Esophagus mucosa (tissue), 1 donor: ENCODE data around the gene TM9SF4. TPM values are rescaled to one million over a fixed set of nuclear protein-coding genes. Genes with fewer than 3 reads are reported as not detected.
"Not testable (repeated sequence)": the region's sequence is repeated elsewhere in the genome, so short reads cannot be mapped to it uniquely, and the experiment has no call there.

Experiments
- ATAC-seq: fragments of 200-7000 bp; cut with Tn5 transposase; one replicate; pipeline ENCODE4 v1.9.1; 2020
- total RNA-seq: library from RNA; stranded (reverse); gene quantifications from one replicate; pipeline ENCODE4 v1.2.4, GENCODE V29; 2023
- donor health status: DM: yes; HTN: yes; CAD: no.

The TM9SF4 gene
- total RNA-seq, 1 donor from 2014 or later: 42.4 TPM

- ATAC-seq: no peak
These were observed 82.4 kb downstream of the TM9SF4 start for GRCh38 chr20:32191873-32192272.

GRCh38 chr20:32192698-32193097 is 83.2 kb downstream of the TM9SF4 start:
- ATAC-seq: no peak

GRCh38 chr20:32193336-32193735 is 83.8 kb downstream of the TM9SF4 start:
- not testable (repeated sequence) for ATAC-seq

- ATAC-seq: no peak
These were observed 84.5 kb downstream of the TM9SF4 start for GRCh38 chr20:32193996-32194395.

- no peak for ATAC-seq
These were observed 86.1 kb downstream of the TM9SF4 start for GRCh38 chr20:32195581-32195980.

- not testable (repeated sequence) for ATAC-seq
These were observed 87.1 kb downstream of the TM9SF4 start for GRCh38 chr20:32196613-32197012.

GRCh38 chr20:32197136-32197535 is 87.6 kb downstream of the TM9SF4 start:
- ATAC-seq: not testable (repeated sequence)

GRCh38 chr20:32199006-32199405 is 89.5 kb downstream of the TM9SF4 start:
- no peak for ATAC-seq

- ATAC-seq: no peak
These were observed 91.9 kb downstream of the TM9SF4 start for GRCh38 chr20:32201296-32201976.

GRCh38 chr20:32201977-32202363 is 92.5 kb downstream of the TM9SF4 start:
- ATAC-seq: no peak

GRCh38 chr20:32203356-32204204 is 94.1 kb downstream of the TM9SF4 start:
- ATAC-seq: peak; percentile 72

- ATAC-seq: peak; percentile 38
These were observed 94.9 kb downstream of the TM9SF4 start for GRCh38 chr20:32204205-32205109.

GRCh38 chr20:32205110-32205842 is 95.8 kb downstream of the TM9SF4 start:
- no peak for ATAC-seq

GRCh38 chr20:32205843-32206759 is 96.6 kb downstream of the TM9SF4 start:
- no peak for ATAC-seq

GRCh38 chr20:32206760-32207625 is 97.5 kb downstream of the TM9SF4 start:
- ATAC-seq: no peak

GRCh38 chr20:32207626-32208498 is 98.3 kb downstream of the TM9SF4 start, which contains the start of the genes PLAGL2 and POFUT1:
PLAGL2 (minus strand) TSS chr20:32207743; CDS start chr20:32202178, 5,565 bp downstream.
POFUT1 (plus strand) TSS chr20:32207880; CDS start chr20:32207942, 62 bp downstream.
- ATAC-seq: peak; percentile 89

- ATAC-seq: no peak
These were observed 99.1 kb downstream of the TM9SF4 start for GRCh38 chr20:32208499-32209154.
